Neural crest cell (in vitro differentiated cells): Measurements from ENCODE around the gene MZB1. TPM values are rescaled to one million over a fixed set of nuclear protein-coding genes. Genes with fewer than 3 reads are reported as not detected.

Source experiments
- DNase-seq: peaks from one replicate; pipeline ENCODE4 v3.0.0; 2021; ENCODE audit warnings: low read depth, mixed read lengths, low spot score
- H3K27ac Mint-ChIP-seq: one replicate; pipeline ENCODE4 v1.8.0; 2021; ENCODE audit warnings: mild to moderate bottlenecking, mixed read lengths; ENCODE audit not compliant: unreplicated experiment
- H3K27me3 Mint-ChIP-seq: 2 replicates; pipeline ENCODE4 v1.8.0; 2021; ENCODE audit warnings: low read depth, mild to moderate bottlenecking, mixed read lengths
- H3K36me3 Mint-ChIP-seq: 2 replicates; pipeline ENCODE4 v1.8.0; 2021; ENCODE audit warnings: low read depth, mild to moderate bottlenecking, mixed read lengths
- H3K4me1 Mint-ChIP-seq: 2 replicates; pipeline ENCODE4 v1.8.0; 2021; ENCODE audit warnings: mixed read lengths
- H3K4me3 Mint-ChIP-seq: one replicate; pipeline ENCODE4 v1.8.0; 2021; ENCODE audit warnings: mild to moderate bottlenecking, mixed read lengths
- H3K9me3 Mint-ChIP-seq: 2 replicates; pipeline ENCODE4 v1.8.0; 2021; ENCODE audit warnings: mixed read lengths
- CTCF ChIP-seq: fragments of 200-600 bp; sonication (generic); conservative IDR thresholded peaks from 2 replicates; pipeline ENCODE4 v1.5.0; 2021; ENCODE audit warnings: antibody characterized with exemption, mild to moderate bottlenecking
- total RNA-seq: library from RNA; stranded (reverse); gene quantifications from 2 replicates; pipeline ENCODE4 v1.2.1, GENCODE V29; 2021

The MZB1 gene
- total RNA-seq, 1 donor from 2014 or later = 0.30 TPM

DNA sequence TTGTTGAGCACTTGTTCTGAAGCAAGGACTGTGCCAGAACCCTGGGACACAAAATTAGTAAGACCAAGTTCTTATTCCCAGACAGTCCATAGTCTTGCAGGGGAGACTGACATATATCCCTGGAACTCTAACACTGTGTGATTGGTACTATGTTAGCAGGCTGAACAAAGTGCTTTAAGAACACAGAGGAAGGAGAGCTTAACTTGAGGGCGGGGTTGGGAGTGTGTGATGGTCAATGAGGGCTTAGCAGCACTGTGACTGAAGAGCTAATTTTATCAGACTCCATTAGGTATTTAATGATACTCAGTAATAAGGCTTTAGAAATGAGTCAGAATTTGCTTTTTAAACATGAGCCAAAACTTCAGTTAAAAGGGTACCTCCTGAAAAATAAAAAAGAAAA, 29.1 kb upstream of the MZB1 start:
- Mint-ChIP-seq H3K9me3 (no peaks in the 10 kb centered on the region), H3K27me3 (no peaks in the 10 kb centered on the region), H3K4me3 (no peak overlapping the region), H3K36me3 (peaks cover 6% of the 10 kb centered on the region), H3K4me1 (no peaks in the 10 kb centered on the region), H3K27ac (no peak overlapping the region)
- no peak for DNase-seq
- TF ChIP-seq CTCF = no peak

- Mint-ChIP-seq H3K9me3 (no peaks in the 10 kb centered on the region), H3K27me3 (no peaks in the 10 kb centered on the region), H3K27ac (no peak overlapping the region), H3K4me1 (no peaks in the 10 kb centered on the region), H3K36me3 (peaks cover 6% of the 10 kb centered on the region), H3K4me3 (no peak overlapping the region)
- TF ChIP-seq CTCF = no peak
- DNase-seq = no peak
Observed at GRCh38 chr5:139417214-139417613, 27.5 kb upstream of the MZB1 start.

- H3K4me1 Mint-ChIP-seq = no peaks in the 10 kb centered on the region
- H3K4me3 Mint-ChIP-seq = no peak overlapping the region
- no peaks in the 10 kb centered on the region for H3K27me3 Mint-ChIP-seq
- H3K36me3 Mint-ChIP-seq = peaks cover 6% of the 10 kb centered on the region
- no peak for DNase-seq
- H3K27ac Mint-ChIP-seq = no peak overlapping the region
- no peak for TF ChIP-seq CTCF
- H3K9me3 Mint-ChIP-seq = no peaks in the 10 kb centered on the region
Observed at GRCh38 chr5:139416651-139417050, 26.9 kb upstream of the MZB1 start.

- H3K4me3 Mint-ChIP-seq = no peak overlapping the region
- no peaks in the 10 kb centered on the region for H3K27me3 Mint-ChIP-seq
- peaks cover 6% of the 10 kb centered on the region for H3K36me3 Mint-ChIP-seq
- no peak for TF ChIP-seq CTCF
- no peak for DNase-seq
- H3K27ac Mint-ChIP-seq = no peak overlapping the region
- no peaks in the 10 kb centered on the region for H3K4me1 Mint-ChIP-seq
- no peaks in the 10 kb centered on the region for H3K9me3 Mint-ChIP-seq
Observed at GRCh38 chr5:139415869-139416268, 26.2 kb upstream of the MZB1 start.

DNA sequence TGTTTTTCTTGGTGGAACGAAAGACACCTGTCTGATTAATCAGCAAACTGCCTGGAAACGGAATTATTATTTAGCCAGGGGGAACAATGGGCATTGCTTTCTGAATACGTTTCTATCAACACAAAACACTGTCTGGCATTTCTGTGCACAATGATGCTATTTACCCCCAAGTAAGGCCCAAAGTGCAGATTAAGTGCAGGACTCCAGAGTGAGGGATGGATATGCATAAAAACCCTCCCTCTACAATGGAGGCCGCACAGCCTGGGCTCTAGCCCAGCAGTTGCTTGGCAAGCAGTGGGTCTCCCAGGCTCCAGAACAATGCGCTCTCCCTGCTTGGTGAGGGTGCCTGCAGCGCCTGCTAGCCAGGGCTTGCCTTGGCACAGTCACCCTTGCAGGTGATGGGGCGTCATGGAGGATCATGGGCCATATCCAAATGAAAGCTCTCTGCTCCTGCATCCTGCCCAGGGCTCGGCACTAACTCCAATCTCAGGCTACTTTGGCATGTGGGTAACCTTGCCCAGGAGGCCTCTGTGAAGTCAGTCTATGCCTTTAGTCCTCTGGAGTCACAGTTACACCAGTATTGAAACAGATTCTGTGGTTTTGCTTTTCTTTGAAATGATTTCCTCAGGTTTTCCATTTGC, 25.6 kb upstream of the MZB1 start:
- TF ChIP-seq CTCF = no peak
- H3K9me3 Mint-ChIP-seq = no peaks in the 10 kb centered on the region
- no peak overlapping the region for H3K4me3 Mint-ChIP-seq
- no peaks in the 10 kb centered on the region for H3K27me3 Mint-ChIP-seq
- H3K36me3 Mint-ChIP-seq = peaks cover 6% of the 10 kb centered on the region
- DNase-seq = no peak
- no peak overlapping the region for H3K27ac Mint-ChIP-seq
- no peaks in the 10 kb centered on the region for H3K4me1 Mint-ChIP-seq
